GM23338 (cell line): ENCODE data around the gene NKX2-4.

Experiments
- CREB1 ChIP-seq: fragments of 250-450 bp; sonication (Bioruptor Pico); IDR thresholded peaks from 2 replicates; pipeline ENCODE4 v1.5.0; 2020; ENCODE audit warnings: low read depth, mild to moderate bottlenecking, moderate library complexity
- EZH2 ChIP-seq: fragments of 200-600 bp; sonication (generic); IDR thresholded peaks from one replicate; pipeline ENCODE4 v1.8.0; 2017; ENCODE audit warnings: antibody characterized with exemption, mild to moderate bottlenecking, low read depth; ENCODE audit not compliant: unreplicated experiment
- TF ChIP-seq, protein P1 (sequence below), 2 experiments: fragments of 200-600 bp in 1 of 2; sonication (generic) in 1 of 2; conservative IDR thresholded peaks; 2 replicates each; pipeline versions ENCODE4 v1.5.1 to v1.6.1; 2016 to 2017; ENCODE audit warnings: antibody characterized with exemption in 2 of 2, low read depth in 2 of 2, mild to moderate bottlenecking in 2 of 2, moderate library complexity in 1 of 2

DNA sequence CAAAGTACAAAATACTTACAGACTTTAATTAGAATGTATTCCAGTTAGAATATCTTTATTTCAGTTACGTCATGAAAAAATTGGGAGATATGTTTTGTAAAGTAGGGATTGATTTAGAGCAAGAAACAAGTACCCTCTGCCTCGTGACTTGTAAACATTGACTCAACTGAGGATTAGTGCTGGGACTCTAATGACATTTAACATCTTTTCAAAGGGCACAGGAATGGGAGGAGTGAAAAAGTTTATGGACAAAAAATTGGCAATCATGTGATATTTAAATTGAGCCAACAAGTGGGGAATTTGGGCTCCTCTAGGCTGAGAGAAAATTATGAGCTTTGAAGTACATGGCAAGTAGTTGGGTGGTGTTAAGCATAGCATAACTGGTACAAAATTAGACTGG, 25.3 kb downstream of the NKX2-4 start:
- TF ChIP-seq, protein P1, sequence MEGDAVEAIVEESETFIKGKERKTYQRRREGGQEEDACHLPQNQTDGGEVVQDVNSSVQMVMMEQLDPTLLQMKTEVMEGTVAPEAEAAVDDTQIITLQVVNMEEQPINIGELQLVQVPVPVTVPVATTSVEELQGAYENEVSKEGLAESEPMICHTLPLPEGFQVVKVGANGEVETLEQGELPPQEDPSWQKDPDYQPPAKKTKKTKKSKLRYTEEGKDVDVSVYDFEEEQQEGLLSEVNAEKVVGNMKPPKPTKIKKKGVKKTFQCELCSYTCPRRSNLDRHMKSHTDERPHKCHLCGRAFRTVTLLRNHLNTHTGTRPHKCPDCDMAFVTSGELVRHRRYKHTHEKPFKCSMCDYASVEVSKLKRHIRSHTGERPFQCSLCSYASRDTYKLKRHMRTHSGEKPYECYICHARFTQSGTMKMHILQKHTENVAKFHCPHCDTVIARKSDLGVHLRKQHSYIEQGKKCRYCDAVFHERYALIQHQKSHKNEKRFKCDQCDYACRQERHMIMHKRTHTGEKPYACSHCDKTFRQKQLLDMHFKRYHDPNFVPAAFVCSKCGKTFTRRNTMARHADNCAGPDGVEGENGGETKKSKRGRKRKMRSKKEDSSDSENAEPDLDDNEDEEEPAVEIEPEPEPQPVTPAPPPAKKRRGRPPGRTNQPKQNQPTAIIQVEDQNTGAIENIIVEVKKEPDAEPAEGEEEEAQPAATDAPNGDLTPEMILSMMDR (conservative IDR thresholded peaks at IDR 0.05; ENCODE audit: low read depth in 2 of 2), result no peak
- TF ChIP-seq CREB1 (CRISPR knock-in tag) (no peak), EZH2 (no peak)
